Measurements from ENCODE around the gene NDUFS8.

DNA sequence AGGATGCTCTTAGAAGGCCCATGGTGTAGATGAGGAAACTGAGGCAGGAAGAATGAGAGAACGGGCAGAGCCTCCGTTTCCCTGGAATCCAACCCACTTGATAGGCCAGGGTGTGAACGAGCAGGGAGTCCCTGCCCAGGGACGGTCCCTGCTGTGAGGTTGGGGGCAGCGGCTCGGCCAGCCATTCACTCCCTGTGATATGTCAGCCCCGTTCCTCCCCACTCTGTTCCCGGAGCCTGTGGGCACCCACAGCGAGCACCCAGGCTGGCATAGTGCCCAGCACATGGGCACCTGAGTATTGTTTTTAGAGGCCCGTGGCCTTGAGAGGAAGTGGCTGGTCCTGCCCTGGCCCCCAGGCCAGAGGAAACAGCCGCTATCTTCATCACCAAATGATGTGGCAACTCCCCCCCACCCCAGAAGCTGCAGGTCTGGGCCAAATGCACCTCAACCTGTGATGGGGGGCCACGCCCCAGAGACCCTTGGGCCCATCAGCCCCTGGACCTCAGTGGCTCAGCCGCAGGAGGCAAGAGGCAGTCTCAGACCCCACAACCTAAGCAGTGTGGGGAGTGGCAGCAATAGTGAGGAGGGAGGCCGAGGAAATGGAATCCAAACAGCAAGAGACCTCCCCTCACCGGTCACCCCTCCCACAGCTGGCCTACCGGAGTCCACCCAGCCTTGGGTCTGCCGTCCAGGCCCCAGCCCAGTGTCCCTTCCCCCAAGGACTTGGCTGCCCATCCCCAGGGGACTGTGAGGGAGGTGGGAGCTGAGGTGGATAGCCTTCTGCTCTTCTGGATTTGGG lies 18.2 kb upstream of the NDUFS8 start:
- TF ChIP-seq, protein P1, sequence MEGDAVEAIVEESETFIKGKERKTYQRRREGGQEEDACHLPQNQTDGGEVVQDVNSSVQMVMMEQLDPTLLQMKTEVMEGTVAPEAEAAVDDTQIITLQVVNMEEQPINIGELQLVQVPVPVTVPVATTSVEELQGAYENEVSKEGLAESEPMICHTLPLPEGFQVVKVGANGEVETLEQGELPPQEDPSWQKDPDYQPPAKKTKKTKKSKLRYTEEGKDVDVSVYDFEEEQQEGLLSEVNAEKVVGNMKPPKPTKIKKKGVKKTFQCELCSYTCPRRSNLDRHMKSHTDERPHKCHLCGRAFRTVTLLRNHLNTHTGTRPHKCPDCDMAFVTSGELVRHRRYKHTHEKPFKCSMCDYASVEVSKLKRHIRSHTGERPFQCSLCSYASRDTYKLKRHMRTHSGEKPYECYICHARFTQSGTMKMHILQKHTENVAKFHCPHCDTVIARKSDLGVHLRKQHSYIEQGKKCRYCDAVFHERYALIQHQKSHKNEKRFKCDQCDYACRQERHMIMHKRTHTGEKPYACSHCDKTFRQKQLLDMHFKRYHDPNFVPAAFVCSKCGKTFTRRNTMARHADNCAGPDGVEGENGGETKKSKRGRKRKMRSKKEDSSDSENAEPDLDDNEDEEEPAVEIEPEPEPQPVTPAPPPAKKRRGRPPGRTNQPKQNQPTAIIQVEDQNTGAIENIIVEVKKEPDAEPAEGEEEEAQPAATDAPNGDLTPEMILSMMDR (IDR thresholded peaks at IDR 0.05; ENCODE audit: insufficient read depth, low read length), result no peak
- TF ChIP-seq, protein P2, sequence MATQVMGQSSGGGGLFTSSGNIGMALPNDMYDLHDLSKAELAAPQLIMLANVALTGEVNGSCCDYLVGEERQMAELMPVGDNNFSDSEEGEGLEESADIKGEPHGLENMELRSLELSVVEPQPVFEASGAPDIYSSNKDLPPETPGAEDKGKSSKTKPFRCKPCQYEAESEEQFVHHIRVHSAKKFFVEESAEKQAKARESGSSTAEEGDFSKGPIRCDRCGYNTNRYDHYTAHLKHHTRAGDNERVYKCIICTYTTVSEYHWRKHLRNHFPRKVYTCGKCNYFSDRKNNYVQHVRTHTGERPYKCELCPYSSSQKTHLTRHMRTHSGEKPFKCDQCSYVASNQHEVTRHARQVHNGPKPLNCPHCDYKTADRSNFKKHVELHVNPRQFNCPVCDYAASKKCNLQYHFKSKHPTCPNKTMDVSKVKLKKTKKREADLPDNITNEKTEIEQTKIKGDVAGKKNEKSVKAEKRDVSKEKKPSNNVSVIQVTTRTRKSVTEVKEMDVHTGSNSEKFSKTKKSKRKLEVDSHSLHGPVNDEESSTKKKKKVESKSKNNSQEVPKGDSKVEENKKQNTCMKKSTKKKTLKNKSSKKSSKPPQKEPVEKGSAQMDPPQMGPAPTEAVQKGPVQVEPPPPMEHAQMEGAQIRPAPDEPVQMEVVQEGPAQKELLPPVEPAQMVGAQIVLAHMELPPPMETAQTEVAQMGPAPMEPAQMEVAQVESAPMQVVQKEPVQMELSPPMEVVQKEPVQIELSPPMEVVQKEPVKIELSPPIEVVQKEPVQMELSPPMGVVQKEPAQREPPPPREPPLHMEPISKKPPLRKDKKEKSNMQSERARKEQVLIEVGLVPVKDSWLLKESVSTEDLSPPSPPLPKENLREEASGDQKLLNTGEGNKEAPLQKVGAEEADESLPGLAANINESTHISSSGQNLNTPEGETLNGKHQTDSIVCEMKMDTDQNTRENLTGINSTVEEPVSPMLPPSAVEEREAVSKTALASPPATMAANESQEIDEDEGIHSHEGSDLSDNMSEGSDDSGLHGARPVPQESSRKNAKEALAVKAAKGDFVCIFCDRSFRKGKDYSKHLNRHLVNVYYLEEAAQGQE (IDR thresholded peaks at IDR 0.05; ENCODE audit: insufficient replicate concordance, low read depth), result no peak

All from HL-60 (cell line).